RWPE2 (cell line): ENCODE measurements around the gene HS3ST3B1.

Experiments
- ATAC-seq: fragments of 200-7000 bp; cut with Tn5 transposase; 3 replicates; pipeline ENCODE4 v1.9.1; 2021; ENCODE audit warnings: low read depth
- DNase-seq: peaks from one replicate; pipeline ENCODE4 v3.0.0-alpha.2; 2020; ENCODE audit warnings: low spot score
- H3K27ac ChIP-seq: fragments of 450-650 bp; 2 replicates; pipeline ENCODE4 v1.5.1; 2017; ENCODE audit warnings: mild to moderate bottlenecking; ENCODE audit not compliant: poor library complexity, severe bottlenecking
- H3K27me3 ChIP-seq: fragments of 250-450 bp; sonication (Bioruptor Pico); 2 replicates; pipeline ENCODE4 v1.5.1; 2021; ENCODE audit warnings: mild to moderate bottlenecking, moderate library complexity; ENCODE audit not compliant: insufficient read depth, poor library complexity, severe bottlenecking
- H3K36me3 ChIP-seq: fragments of 250-450 bp; sonication (Bioruptor Pico); 2 replicates; pipeline ENCODE4 v1.5.1; 2020; ENCODE audit warnings: low read depth, mild to moderate bottlenecking, moderate library complexity
- H3K4me1 ChIP-seq: fragments of 250-450 bp; sonication (Bioruptor Pico); 2 replicates; pipeline ENCODE4 v1.5.1; 2021; ENCODE audit warnings: mild to moderate bottlenecking, moderate library complexity; ENCODE audit not compliant: insufficient read depth, poor library complexity, severe bottlenecking
- H3K4me3 ChIP-seq: fragments of 250-450 bp; sonication (Bioruptor Pico); 2 replicates; pipeline ENCODE4 v1.5.1; 2021; ENCODE audit warnings: mild to moderate bottlenecking, moderate library complexity; ENCODE audit not compliant: severe bottlenecking
- H3K9me3 ChIP-seq: fragments of 250-450 bp; sonication (Bioruptor Pico); 2 replicates; pipeline ENCODE4 v1.5.1; 2021; ENCODE audit warnings: mild to moderate bottlenecking, moderate library complexity; ENCODE audit not compliant: severe bottlenecking
- CTCF ChIP-seq: fragments of 450-650 bp; IDR thresholded peaks from one replicate; pipeline ENCODE4 v1.5.1; 2017; ENCODE audit warnings: mild to moderate bottlenecking, moderate library complexity; ENCODE audit not compliant: poor library complexity, severe bottlenecking

Gene HS3ST3B1

GRCh38 chr17:14340857-14341754, 40.2 kb downstream of the HS3ST3B1 start:
- Histone ChIP-seq H3K36me3 (no peaks in the 10 kb centered on the region), H3K4me1 (no peaks in the 10 kb centered on the region), H3K27ac (no peak overlapping the region), H3K27me3 (no peaks in the 10 kb centered on the region), H3K9me3 (no peaks in the 10 kb centered on the region), H3K4me3 (no peak overlapping the region)
- DNase-seq (no peak), ATAC-seq (no peak)
- no peak for TF ChIP-seq CTCF

- H3K36me3 ChIP-seq = no peaks in the 10 kb centered on the region
- H3K27ac ChIP-seq = no peak overlapping the region
- no peak for ATAC-seq
- no peaks in the 10 kb centered on the region for H3K4me1 ChIP-seq
- H3K9me3 ChIP-seq = no peaks in the 10 kb centered on the region
- H3K4me3 ChIP-seq = no peak overlapping the region
- no peak for TF ChIP-seq CTCF
- no peak for DNase-seq
- no peaks in the 10 kb centered on the region for H3K27me3 ChIP-seq
Measured at GRCh38 chr17:14341866-14342265, 41.0 kb downstream of the HS3ST3B1 start.

GRCh38 chr17:14346801-14347200, 45.9 kb downstream of the HS3ST3B1 start:
- Histone ChIP-seq H3K27me3 (no peaks in the 10 kb centered on the region), H3K9me3 (no peaks in the 10 kb centered on the region), H3K27ac (no peak overlapping the region), H3K36me3 (no peaks in the 10 kb centered on the region), H3K4me1 (no peaks in the 10 kb centered on the region), H3K4me3 (no peak overlapping the region)
- DNase-seq (no peak), ATAC-seq (no peak)
- no peak for TF ChIP-seq CTCF

- H3K9me3 ChIP-seq = no peaks in the 10 kb centered on the region
- TF ChIP-seq CTCF = no peak
- no peaks in the 10 kb centered on the region for H3K4me1 ChIP-seq
- H3K27ac ChIP-seq = no peak overlapping the region
- H3K27me3 ChIP-seq = no peaks in the 10 kb centered on the region
- ATAC-seq (no peak), DNase-seq (no peak)
- H3K4me3 ChIP-seq = no peak overlapping the region
- H3K36me3 ChIP-seq = no peaks in the 10 kb centered on the region
Measured at GRCh38 chr17:14351493-14351892, 50.6 kb downstream of the HS3ST3B1 start.

DNA sequence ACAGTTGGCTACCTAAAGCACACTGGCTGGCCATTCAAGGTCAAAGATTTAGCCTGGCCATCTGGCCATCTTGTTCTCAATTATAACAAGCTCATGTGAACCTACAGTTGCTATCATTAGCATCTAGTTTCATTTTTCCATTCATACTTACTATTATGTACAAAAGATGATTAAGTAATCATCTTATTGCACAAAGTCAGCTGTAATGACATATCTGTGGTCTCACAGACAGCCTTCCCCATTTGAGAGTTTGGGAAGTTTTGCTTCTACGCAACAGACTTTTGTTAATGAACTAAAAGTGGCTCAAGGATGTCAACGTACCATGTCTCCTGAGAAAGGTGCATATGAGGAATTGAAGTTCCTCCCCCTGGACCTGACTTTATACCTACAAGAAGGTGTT, 51.3 kb downstream of the HS3ST3B1 start:
- no peak for TF ChIP-seq CTCF
- DNase-seq (no peak), ATAC-seq (no peak)
- Histone ChIP-seq H3K4me3 (no peak overlapping the region), H3K27me3 (no peaks in the 10 kb centered on the region), H3K36me3 (no peaks in the 10 kb centered on the region), H3K9me3 (no peaks in the 10 kb centered on the region), H3K4me1 (no peaks in the 10 kb centered on the region), H3K27ac (no peak overlapping the region)
